Activated CD4-positive, alpha-beta T cell treated with anti-CD3 and anti-CD28 coated beads for 1 hour (primary cell): ENCODE results near the gene CADM4.

Experiments used
- DNase-seq: peaks from one replicate; pipeline ENCODE4 v3.0.0-alpha.2; 2020

Gene CADM4

GRCh38 chr19:43633520-43633919 lies 6.1 kb downstream of the CADM4 start:
- DNase-seq, result no peak

GRCh38 chr19:43631491-43631890 lies 8.2 kb downstream of the CADM4 start:
- DNase-seq, result no peak

GRCh38 chr19:43628646-43629326 lies 10.9 kb downstream of the CADM4 start:
- DNase-seq, result no peak

- no peak for DNase-seq
These were observed 12.8 kb downstream of the CADM4 start for GRCh38 chr19:43626838-43627237.

GRCh38 chr19:43625918-43626579 lies 13.6 kb downstream of the CADM4 start:
- DNase-seq, result no peak

- peak; percentile 73 for DNase-seq
These were observed 14.7 kb downstream of the CADM4 start for GRCh38 chr19:43624933-43625332.

- DNase-seq, result no peak
These were observed 15.6 kb downstream of the CADM4 start for GRCh38 chr19:43623889-43624670.

GRCh38 chr19:43622956-43623355 lies 16.7 kb downstream of the CADM4 start:
- no peak for DNase-seq

- DNase-seq, result no peak
These were observed 17.6 kb downstream of the CADM4 start for GRCh38 chr19:43622070-43622469.

- DNase-seq, result peak; percentile 77
These were observed 19.3 kb downstream of the CADM4 start for GRCh38 chr19:43620061-43621001.

- DNase-seq, result peak; percentile 78
These were observed 20.2 kb downstream of the CADM4 start, which contains the start of gene ZNF428 for GRCh38 chr19:43619262-43620060. TSS of gene ZNF428 (minus strand) at chr19:43619629. CDS start at chr19:43614304, 5,325 bp downstream.

- no peak for DNase-seq
These were observed 20.8 kb downstream of the CADM4 start for GRCh38 chr19:43618921-43619261.

GRCh38 chr19:43616954-43617353 lies 22.7 kb downstream of the CADM4 start:
- DNase-seq, result no peak

GRCh38 chr19:43616306-43616705 lies 23.3 kb downstream of the CADM4 start:
- no peak for DNase-seq

GRCh38 chr19:43612374-43612773 lies 27.3 kb downstream of the CADM4 start:
- DNase-seq, result no peak

- no peak for DNase-seq
These were observed 27.9 kb downstream of the CADM4 start, which contains the start of gene SRRM5 for GRCh38 chr19:43611788-43612187. TSS of gene SRRM5 (plus strand) at chr19:43612088. CDS start at chr19:43612122, 34 bp downstream.

- DNase-seq, result no peak
These were observed 29.2 kb downstream of the CADM4 start for GRCh38 chr19:43610493-43610892.

- DNase-seq, result no peak
These were observed 29.8 kb downstream of the CADM4 start for GRCh38 chr19:43609872-43610271.

- DNase-seq, result no peak
These were observed 32.1 kb downstream of the CADM4 start for GRCh38 chr19:43607238-43608205.

- no peak for DNase-seq
These were observed 33.0 kb downstream of the CADM4 start for GRCh38 chr19:43606569-43607229.
